ENCODE data around the gene BRMS1L.

The BRMS1L gene

GRCh38 chr14:35898217-35898775, 72.2 kb downstream of the BRMS1L start:
- 90 to 100% methylated on average over 3 of the region's 4 CpGs for WGBS, 2 experiments (ENCODE audit: insufficient coverage in 2 of 2)

GRCh38 chr14:35900741-35901140, 74.6 kb downstream of the BRMS1L start:
- Histone ChIP-seq H3K36me3 (ENCODE audit: control insufficient read depth, insufficient read depth, low read length) (no peaks in the 10 kb centered on the region), H3K9me3 (ENCODE audit: control insufficient read depth, low read length) (no peaks in the 10 kb centered on the region), H3K4me3 (ENCODE audit: extremely low read depth, insufficient read depth, low read length, poor library complexity, severe bottlenecking) (no peak overlapping the region), H3K27ac (ENCODE audit: low read depth, low read length, severe bottlenecking) (no peak overlapping the region), H3K4me1 (ENCODE audit: control insufficient read depth, insufficient read depth, low read length, poor library complexity, severe bottlenecking) (no peaks in the 10 kb centered on the region)
- 100% methylated on average over 1 to 2 of the region's 3 CpGs for WGBS, 2 experiments (ENCODE audit: insufficient coverage in 2 of 2)

More at GRCh38 chr14:35898217-35898775, 72.2 kb downstream of the BRMS1L start:
- H3K36me3 ChIP-seq (ENCODE audit: control insufficient read depth, insufficient read depth, low read length), result no peaks in the 10 kb centered on the region
- H3K4me3 ChIP-seq (ENCODE audit: extremely low read depth, insufficient read depth, low read length, poor library complexity, severe bottlenecking), result no peak overlapping the region
- H3K9me3 ChIP-seq (ENCODE audit: control insufficient read depth, low read length), result peaks cover 9% of the 10 kb centered on the region
- H3K4me1 ChIP-seq (ENCODE audit: control insufficient read depth, insufficient read depth, low read length, poor library complexity, severe bottlenecking), result no peaks in the 10 kb centered on the region
- no peak overlapping the region for H3K27ac ChIP-seq (ENCODE audit: low read depth, low read length, severe bottlenecking)

DNA sequence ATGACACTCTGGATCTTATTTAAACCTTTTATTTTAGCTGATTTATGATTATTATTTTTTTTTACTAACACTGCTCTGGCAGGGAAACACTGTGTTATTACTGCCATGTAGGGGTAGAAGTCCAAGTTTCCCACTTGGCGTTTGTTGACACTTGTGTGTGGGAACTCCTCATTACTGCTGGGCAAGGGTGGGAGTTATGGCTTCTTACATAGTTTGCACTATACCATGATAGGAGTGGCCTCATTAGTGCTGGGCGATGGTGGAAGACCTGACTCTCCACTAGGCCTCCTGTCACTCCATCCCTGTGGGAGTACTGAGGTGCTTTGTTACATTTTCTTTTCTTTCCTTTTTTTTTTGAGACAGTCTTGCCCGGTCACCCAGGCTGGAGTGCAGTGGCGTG, 83.5 kb downstream of the BRMS1L start:
- Histone ChIP-seq H3K4me1 (ENCODE audit: control insufficient read depth, insufficient read depth, low read length, poor library complexity, severe bottlenecking) (no peaks in the 10 kb centered on the region), H3K9me3 (ENCODE audit: control insufficient read depth, low read length) (no peaks in the 10 kb centered on the region), H3K27ac (ENCODE audit: low read depth, low read length, severe bottlenecking) (no peak overlapping the region), H3K4me3 (ENCODE audit: extremely low read depth, insufficient read depth, low read length, poor library complexity, severe bottlenecking) (no peak overlapping the region), H3K36me3 (ENCODE audit: control insufficient read depth, insufficient read depth, low read length) (no peaks in the 10 kb centered on the region)
- 80 to 87% methylated on average over 2 to 3 of the region's 4 CpGs for WGBS, 2 experiments (ENCODE audit: insufficient coverage in 2 of 2)

- no peaks in the 10 kb centered on the region for H3K9me3 ChIP-seq (ENCODE audit: control insufficient read depth, low read length)
- no peaks in the 10 kb centered on the region for H3K36me3 ChIP-seq (ENCODE audit: control insufficient read depth, insufficient read depth, low read length)
- WGBS, 2 experiments (ENCODE audit: insufficient coverage in 2 of 2), result 88 to 89% methylated on average over 3 to 4 of the region's 4 CpGs
These were observed 84.1 kb downstream of the BRMS1L start for GRCh38 chr14:35910191-35910590.

GRCh38 chr14:35911097-35911496, 85.0 kb downstream of the BRMS1L start:
- no peaks in the 10 kb centered on the region for H3K9me3 ChIP-seq (ENCODE audit: control insufficient read depth, low read length)
- no peaks in the 10 kb centered on the region for H3K36me3 ChIP-seq (ENCODE audit: control insufficient read depth, insufficient read depth, low read length)
- no peaks in the 10 kb centered on the region for H3K4me1 ChIP-seq (ENCODE audit: control insufficient read depth, insufficient read depth, low read length, poor library complexity, severe bottlenecking)
- 87 to 92% methylated on average over 3 to 4 of the region's 4 CpGs for WGBS, 2 experiments (ENCODE audit: insufficient coverage in 2 of 2)
- no peak overlapping the region for H3K27ac ChIP-seq (ENCODE audit: low read depth, low read length, severe bottlenecking)
- no peak overlapping the region for H3K4me3 ChIP-seq (ENCODE audit: extremely low read depth, insufficient read depth, low read length, poor library complexity, severe bottlenecking)

More at GRCh38 chr14:35910191-35910590, 84.1 kb downstream of the BRMS1L start:
- no peak overlapping the region for H3K27ac ChIP-seq (ENCODE audit: low read depth, low read length, severe bottlenecking)
- no peak overlapping the region for H3K4me3 ChIP-seq (ENCODE audit: extremely low read depth, insufficient read depth, low read length, poor library complexity, severe bottlenecking)
- H3K4me1 ChIP-seq (ENCODE audit: control insufficient read depth, insufficient read depth, low read length, poor library complexity, severe bottlenecking), result no peaks in the 10 kb centered on the region

DNA sequence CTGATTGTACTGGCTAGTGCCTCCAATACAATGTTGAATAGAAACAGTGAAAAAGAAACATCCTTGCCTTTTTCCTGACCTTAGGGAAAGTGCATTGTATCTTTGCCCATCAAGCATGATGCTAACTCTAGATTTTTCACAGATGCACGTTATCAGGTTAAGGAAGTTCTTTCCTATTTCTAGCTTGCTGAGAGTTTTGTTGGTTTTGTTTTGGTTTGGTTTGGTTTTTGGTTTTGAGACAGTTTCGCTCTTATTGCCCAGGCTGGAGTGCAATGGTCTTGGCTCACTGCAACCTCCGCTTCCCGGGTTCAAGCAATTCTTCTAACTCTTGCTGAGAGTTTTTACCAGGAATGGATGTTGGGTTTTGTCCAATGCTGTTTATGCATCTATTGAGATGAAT, 89.0 kb downstream of the BRMS1L start:
- no peak overlapping the region for H3K4me3 ChIP-seq (ENCODE audit: extremely low read depth, insufficient read depth, low read length, poor library complexity, severe bottlenecking)
- no peaks in the 10 kb centered on the region for H3K4me1 ChIP-seq (ENCODE audit: control insufficient read depth, insufficient read depth, low read length, poor library complexity, severe bottlenecking)
- H3K27ac ChIP-seq (ENCODE audit: low read depth, low read length, severe bottlenecking), result no peak overlapping the region
- 90 to 93% methylated on average over 1 to 3 of the region's 4 CpGs for WGBS, 2 experiments (ENCODE audit: insufficient coverage in 2 of 2)
- no peaks in the 10 kb centered on the region for H3K36me3 ChIP-seq (ENCODE audit: control insufficient read depth, insufficient read depth, low read length)
- H3K9me3 ChIP-seq (ENCODE audit: control insufficient read depth, low read length), result no peaks in the 10 kb centered on the region

- no peak overlapping the region for H3K4me3 ChIP-seq (ENCODE audit: extremely low read depth, insufficient read depth, low read length, poor library complexity, severe bottlenecking)
- H3K4me1 ChIP-seq (ENCODE audit: control insufficient read depth, insufficient read depth, low read length, poor library complexity, severe bottlenecking), result no peaks in the 10 kb centered on the region
- no CpG with 5 or more reads among the region's 1 CpG for WGBS, 2 experiments (ENCODE audit: insufficient coverage in 2 of 2)
- H3K36me3 ChIP-seq (ENCODE audit: control insufficient read depth, insufficient read depth, low read length), result no peaks in the 10 kb centered on the region
- no peaks in the 10 kb centered on the region for H3K9me3 ChIP-seq (ENCODE audit: control insufficient read depth, low read length)
- no peak overlapping the region for H3K27ac ChIP-seq (ENCODE audit: low read depth, low read length, severe bottlenecking)
These were observed 89.6 kb downstream of the BRMS1L start for GRCh38 chr14:35915775-35916174.

Measured in mesodermal cell (in vitro differentiated cells).